GM23338 (cell line): ENCODE data around the gene PTPRH. TPM values are rescaled to one million over a fixed set of nuclear protein-coding genes. Genes with fewer than 3 reads are reported as not detected.

Experiments
- ATAC-seq: fragments of 200-7000 bp; cut with Tn5 transposase; 3 replicates; pipeline ENCODE4 v1.9.1; 2020
- DNase-seq: peaks from one replicate; pipeline ENCODE4 v3.0.0-alpha.2; 2015; ENCODE audit warnings: low spot score
- H2AFZ ChIP-seq: fragments of 200-600 bp; sonication (generic); 2 replicates; pipeline ENCODE4 v1.8.0; 2016; ENCODE audit warnings: antibody characterized with exemption, mild to moderate bottlenecking, moderate library complexity
- H3F3A ChIP-seq: fragments of 200-600 bp; sonication (generic); replicated peaks from 2 replicates; pipeline ENCODE4 v1.8.0; 2017; ENCODE audit warnings: antibody characterized with exemption, mixed run types, low read depth
- H3K27ac ChIP-seq: fragments of 200-600 bp; sonication (generic); 2 replicates; pipeline ENCODE4 v1.6.1; 2016; ENCODE audit warnings: low read depth
- H3K27me3 ChIP-seq: fragments of 200-600 bp; sonication (generic); 2 replicates; pipeline ENCODE4 v1.8.0; 2016; ENCODE audit warnings: mild to moderate bottlenecking, mixed run types, moderate library complexity; ENCODE audit not compliant: insufficient read depth
- H3K36me3 ChIP-seq: fragments of 200-600 bp; sonication (generic); 2 replicates; pipeline ENCODE4 v1.8.0; 2016; ENCODE audit warnings: mild to moderate bottlenecking; ENCODE audit not compliant: insufficient read depth
- H3K4me1 ChIP-seq: fragments of 200-600 bp; sonication (generic); 2 replicates; pipeline ENCODE4 v1.8.0; 2016; ENCODE audit warnings: mild to moderate bottlenecking, moderate library complexity; ENCODE audit not compliant: insufficient read depth
- H3K4me2 ChIP-seq: fragments of 200-600 bp; sonication (generic); 2 replicates; pipeline ENCODE4 v1.7.1; 2017; ENCODE audit warnings: mixed run types
- H3K4me3 ChIP-seq: fragments of 200-600 bp; sonication (generic); 2 replicates; pipeline ENCODE4 v1.6.1; 2016; ENCODE audit warnings: mixed run types
- H3K79me2 ChIP-seq: fragments of 200-600 bp; sonication (generic); replicated peaks from 2 replicates; pipeline ENCODE4 v1.8.0; 2017; ENCODE audit warnings: mild to moderate bottlenecking; ENCODE audit not compliant: insufficient read depth
- H3K9me2 ChIP-seq: fragments of 200-600 bp; sonication (generic); 2 replicates; pipeline ENCODE4 v1.8.0; 2017; ENCODE audit not compliant: insufficient read depth
- H4K20me1 ChIP-seq: fragments of 200-600 bp; sonication (generic); replicated peaks from 2 replicates; pipeline ENCODE4 v1.8.0; 2017; ENCODE audit warnings: mild to moderate bottlenecking; ENCODE audit not compliant: insufficient read depth
- H3K27ac Mint-ChIP-seq: 2 replicates; pipeline ENCODE4 v1.8.0; 2020; ENCODE audit warnings: inconsistent platforms, mild to moderate bottlenecking, moderate library complexity, mixed read lengths
- H3K27me3 Mint-ChIP-seq: 3 replicates; pipeline ENCODE4 v1.8.0; 2022; ENCODE audit warnings: low read depth, mild to moderate bottlenecking, moderate library complexity, mixed read lengths, inconsistent platforms; ENCODE audit not compliant: insufficient read depth, poor library complexity
- H3K36me3 Mint-ChIP-seq: 3 replicates; pipeline ENCODE4 v1.8.0; 2021; ENCODE audit warnings: low read depth, mild to moderate bottlenecking, inconsistent platforms, moderate library complexity, mixed read lengths
- H3K4me1 Mint-ChIP-seq: 3 replicates; pipeline ENCODE4 v1.8.0; 2020; ENCODE audit warnings: mild to moderate bottlenecking, inconsistent platforms, mixed read lengths
- H3K4me3 Mint-ChIP-seq: 3 replicates; pipeline ENCODE4 v1.8.0; 2021; ENCODE audit warnings: moderate library complexity, mild to moderate bottlenecking, inconsistent platforms, mixed read lengths
- H3K9me3 Mint-ChIP-seq: 3 replicates; pipeline ENCODE4 v1.8.0; 2020; ENCODE audit warnings: moderate library complexity, mild to moderate bottlenecking, inconsistent platforms, mixed read lengths
- CREB1 ChIP-seq: fragments of 250-450 bp; sonication (Bioruptor Pico); IDR thresholded peaks from 2 replicates; pipeline ENCODE4 v1.5.0; 2020; ENCODE audit warnings: low read depth, mild to moderate bottlenecking, moderate library complexity
- EZH2 ChIP-seq: fragments of 200-600 bp; sonication (generic); IDR thresholded peaks from one replicate; pipeline ENCODE4 v1.8.0; 2017; ENCODE audit warnings: antibody characterized with exemption, mild to moderate bottlenecking, low read depth; ENCODE audit not compliant: unreplicated experiment
- JUNB ChIP-seq: IDR thresholded peaks from one replicate; pipeline ENCODE4 v1.6.1; 2016; ENCODE audit warnings: antibody characterized with exemption; ENCODE audit not compliant: unreplicated experiment
- NANOG ChIP-seq: IDR thresholded peaks from 2 replicates; pipeline ENCODE4 v1.6.1; 2016; ENCODE audit warnings: antibody characterized with exemption, borderline replicate concordance
- STAT1 ChIP-seq: IDR thresholded peaks from one replicate; pipeline ENCODE4 v1.6.1; 2016; ENCODE audit warnings: antibody characterized with exemption; ENCODE audit not compliant: unreplicated experiment
- ZNF114 ChIP-seq: fragments of 250-450 bp; sonication (Bioruptor Pico); IDR thresholded peaks from 2 replicates; pipeline ENCODE4 v1.5.0; 2020; ENCODE audit warnings: mild to moderate bottlenecking, moderate library complexity
- ZNF331 ChIP-seq: fragments of 250-450 bp; sonication (Bioruptor Pico); IDR thresholded peaks from 2 replicates; pipeline ENCODE4 v1.5.0; 2020; ENCODE audit warnings: low read depth, mild to moderate bottlenecking, moderate library complexity
- ZNF462 ChIP-seq: fragments of 250-450 bp; sonication (Bioruptor Pico); IDR thresholded peaks from 2 replicates; pipeline ENCODE4 v1.5.0; 2020; ENCODE audit warnings: mild to moderate bottlenecking, moderate library complexity
- polyA plus RNA-seq: library from polyadenylated mRNA; unstranded; fragments of >200 nt; fragmentation: Nextera tagmentation; extraction: Ambion mirVana; gene quantifications from 2 replicates; pipeline ENCODE4 v1.2.1, GENCODE V29; 2016
- total RNA-seq: library from RNA; depleted of rRNA; stranded (reverse); fragments of >200 nt; shearing (Covaris generic); gene quantifications from 2 replicates; pipeline ENCODE4 v1.2.3, GENCODE V29; 2014

Gene PTPRH
- total and polyA plus RNA-seq, 2 experiments from 2014 or later = 0.16 to 2.1 TPM

GRCh38 chr19:55224038-55224665 lies 14.9 kb upstream of the PTPRH start:
- ATAC-seq (no peak), DNase-seq (no peak)
- Histone ChIP-seq H3F3A (0 out of 2 replicates have a peak, but pooled peaks cover 7% of the 10 kb centered on the region), H3K27me3 (no peaks in the 10 kb centered on the region), H3K27ac (no peak overlapping the region), H4K20me1 (no peaks in the 10 kb centered on the region; the same call in 1 of the 2 replicates), H3K4me3 (no peak overlapping the region), H3K4me2 (no peak overlapping the region), H3K4me1 (no peaks in the 10 kb centered on the region), H3K36me3 (no peaks in the 10 kb centered on the region), H2AFZ (no peak overlapping the region), H3K79me2 (no peaks in the 10 kb centered on the region), H3K9me2 (no peaks in the 10 kb centered on the region)
- peaks cover 12% of the 10 kb centered on the region for H3K9me3 Mint-ChIP-seq
- TF ChIP-seq ZNF331 (no peak), EZH2 (no peak), CREB1 (CRISPR knock-in tag) (no peak), STAT1 (no peak), NANOG (no peak), JUNB (no peak), ZNF114 (CRISPR knock-in tag) (no peak), ZNF462 (no peak)
- H3K36me3 Mint-ChIP-seq = peaks cover 13% of the 10 kb centered on the region
- H3K27ac Mint-ChIP-seq = no peak overlapping the region
- H3K27me3 Mint-ChIP-seq = peaks cover 18% of the 10 kb centered on the region
- peaks cover 4% of the 10 kb centered on the region; the same call in 2 of the 3 replicates for H3K4me1 Mint-ChIP-seq
- H3K4me3 Mint-ChIP-seq = no peak overlapping the region
